Astrocyte (in vitro differentiated cells and primary cell): ENCODE measurements around the gene OVCH1.

Experiments
- EZH2 ChIP-seq: IDR thresholded peaks from 2 replicates; pipeline ENCODE4 v1.6.1; 2012; ENCODE audit warnings: mild to moderate bottlenecking, low read length, inconsistent platforms; ENCODE audit not compliant: insufficient read depth
- TF ChIP-seq, protein P1 (sequence below): IDR thresholded peaks from 2 replicates; pipeline ENCODE4 v1.5.1; 2011; ENCODE audit warnings: low read depth, mild to moderate bottlenecking, inconsistent platforms, low read length, moderate library complexity; ENCODE audit not compliant: insufficient read depth

- no peak for TF ChIP-seq EZH2
- TF ChIP-seq, protein P1, sequence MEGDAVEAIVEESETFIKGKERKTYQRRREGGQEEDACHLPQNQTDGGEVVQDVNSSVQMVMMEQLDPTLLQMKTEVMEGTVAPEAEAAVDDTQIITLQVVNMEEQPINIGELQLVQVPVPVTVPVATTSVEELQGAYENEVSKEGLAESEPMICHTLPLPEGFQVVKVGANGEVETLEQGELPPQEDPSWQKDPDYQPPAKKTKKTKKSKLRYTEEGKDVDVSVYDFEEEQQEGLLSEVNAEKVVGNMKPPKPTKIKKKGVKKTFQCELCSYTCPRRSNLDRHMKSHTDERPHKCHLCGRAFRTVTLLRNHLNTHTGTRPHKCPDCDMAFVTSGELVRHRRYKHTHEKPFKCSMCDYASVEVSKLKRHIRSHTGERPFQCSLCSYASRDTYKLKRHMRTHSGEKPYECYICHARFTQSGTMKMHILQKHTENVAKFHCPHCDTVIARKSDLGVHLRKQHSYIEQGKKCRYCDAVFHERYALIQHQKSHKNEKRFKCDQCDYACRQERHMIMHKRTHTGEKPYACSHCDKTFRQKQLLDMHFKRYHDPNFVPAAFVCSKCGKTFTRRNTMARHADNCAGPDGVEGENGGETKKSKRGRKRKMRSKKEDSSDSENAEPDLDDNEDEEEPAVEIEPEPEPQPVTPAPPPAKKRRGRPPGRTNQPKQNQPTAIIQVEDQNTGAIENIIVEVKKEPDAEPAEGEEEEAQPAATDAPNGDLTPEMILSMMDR: no peak
These were observed 12.0 kb upstream of the OVCH1 start for GRCh38 chr12:29509503-29509902.
